Stimulated activated naive CD8-positive, alpha-beta T cell treated with anti-CD3 and anti-CD28 coated beads, Interleukin-15, amount 100 ng/mL, for 72 hours (primary cell): ENCODE data around the gene NETO2.

Experiments used
- ATAC-seq: fragments of 150-1000 bp; cut with Tn5 transposase; 2 replicates; pipeline ENCODE4 v1.10.0; 2021; ENCODE audit warnings: mild to moderate bottlenecking, moderate library complexity
- DNase-seq, 2 donors: peaks; one replicate each; pipeline ENCODE4 v3.0.0; 2021 to 2022
- H3K27ac Mint-ChIP-seq, 2 donors: one replicate each; pipeline ENCODE4 v1.8.0; 2022; ENCODE audit warnings: mild to moderate bottlenecking in 2 of 2, mixed read lengths in 2 of 2, moderate library complexity in 2 of 2
- H3K27me3 Mint-ChIP-seq: one replicate; pipeline ENCODE4 v1.8.0; 2022; ENCODE audit warnings: mixed read lengths
- H3K4me1 Mint-ChIP-seq: one replicate; pipeline ENCODE4 v1.8.0; 2022; ENCODE audit warnings: mild to moderate bottlenecking, mixed read lengths
- H3K4me3 Mint-ChIP-seq, 2 donors: one replicate each; pipeline ENCODE4 v1.8.0; 2022; ENCODE audit warnings: mild to moderate bottlenecking in 2 of 2, mixed read lengths in 2 of 2, moderate library complexity in 1 of 2
- H3K9me3 Mint-ChIP-seq, 2 donors: one replicate each; pipeline ENCODE4 v1.8.0; 2022; ENCODE audit warnings: mixed read lengths in 2 of 2

Gene NETO2

GRCh38 chr16:47096297-47096696 lies 47.4 kb downstream of the NETO2 start:
- Mint-ChIP-seq H3K27me3 (peaks cover 8% of the 10 kb centered on the region), H3K4me3 (no peak overlapping the region), H3K27ac (no peak overlapping the region), H3K9me3 (peaks cover 2 to 9% of the 10 kb centered on the region in 2 donors), H3K4me1 (no peaks in the 10 kb centered on the region)
- DNase-seq (no peak), ATAC-seq (no peak)

GRCh38 chr16:47084198-47084597 lies 59.5 kb downstream of the NETO2 start:
- H3K4me1 Mint-ChIP-seq = no peaks in the 10 kb centered on the region
- ATAC-seq = no peak
- no peak overlapping the region for H3K27ac Mint-ChIP-seq
- no peak overlapping the region for H3K4me3 Mint-ChIP-seq
- no peak for DNase-seq
- H3K27me3 Mint-ChIP-seq = no peaks in the 10 kb centered on the region
- H3K9me3 Mint-ChIP-seq = no peaks in the 10 kb centered on the region

- Mint-ChIP-seq H3K27ac (no peak overlapping the region), H3K4me3 (no peak overlapping the region), H3K27me3 (no peaks in the 10 kb centered on the region), H3K9me3 (no peaks in the 10 kb centered on the region), H3K4me1 (no peaks in the 10 kb centered on the region)
- DNase-seq (no peak), ATAC-seq (no peak)
These were observed 61.5 kb downstream of the NETO2 start for GRCh38 chr16:47082099-47082865.

GRCh38 chr16:47081115-47081514 lies 62.6 kb downstream of the NETO2 start:
- H3K27ac Mint-ChIP-seq = no peak overlapping the region
- H3K9me3 Mint-ChIP-seq = no peaks in the 10 kb centered on the region
- no peak for DNase-seq
- H3K27me3 Mint-ChIP-seq = no peaks in the 10 kb centered on the region
- H3K4me3 Mint-ChIP-seq = no peak overlapping the region
- H3K4me1 Mint-ChIP-seq = no peaks in the 10 kb centered on the region
- ATAC-seq = no peak

- DNase-seq (no peak), ATAC-seq (no peak)
- no peaks in the 10 kb centered on the region for H3K9me3 Mint-ChIP-seq
- no peak overlapping the region for H3K27ac Mint-ChIP-seq
- no peaks in the 10 kb centered on the region for H3K4me1 Mint-ChIP-seq
- H3K4me3 Mint-ChIP-seq = no peak overlapping the region
- H3K27me3 Mint-ChIP-seq = no peaks in the 10 kb centered on the region
These were observed 63.9 kb downstream of the NETO2 start for GRCh38 chr16:47079860-47080259.

- peaks cover 27% of the 10 kb centered on the region for H3K27me3 Mint-ChIP-seq
- DNase-seq = no peak
- peak overlapping the region in 1 of 2 donors; percentile 63 for H3K27ac Mint-ChIP-seq
- no peak for ATAC-seq
- peaks cover 4 to 7% of the 10 kb centered on the region in 2 donors for H3K9me3 Mint-ChIP-seq
- peaks cover 34% of the 10 kb centered on the region for H3K4me1 Mint-ChIP-seq
- H3K4me3 Mint-ChIP-seq = no peak overlapping the region
These were observed 70.3 kb downstream of the NETO2 start for GRCh38 chr16:47073223-47074155.

GRCh38 chr16:47072158-47072557 lies 71.6 kb downstream of the NETO2 start:
- Mint-ChIP-seq H3K9me3 (peaks cover 4 to 7% of the 10 kb centered on the region in 2 donors), H3K4me3 (no peak overlapping the region), H3K27ac (no peak overlapping the region), H3K4me1 (peaks cover 34% of the 10 kb centered on the region), H3K27me3 (peaks cover 27% of the 10 kb centered on the region)
- ATAC-seq = no peak
- no peak for DNase-seq

- Mint-ChIP-seq H3K27ac (peak overlapping the region; percentile 24 to 47), H3K9me3 (peaks cover 4 to 7% of the 10 kb centered on the region in 2 donors), H3K27me3 (peaks cover 27% of the 10 kb centered on the region), H3K4me3 (no peak overlapping the region), H3K4me1 (peaks cover 34% of the 10 kb centered on the region)
- DNase-seq (no peak), ATAC-seq (no peak)
These were observed 73.7 kb downstream of the NETO2 start for GRCh38 chr16:47069841-47070584.

- Mint-ChIP-seq H3K4me1 (peaks cover 32% of the 10 kb centered on the region), H3K27ac (peak overlapping the region; percentile 43 to 86), H3K4me3 (no peak overlapping the region), H3K27me3 (peaks cover 27% of the 10 kb centered on the region), H3K9me3 (peaks cover 4 to 7% of the 10 kb centered on the region in 2 donors)
- ATAC-seq (no peak), DNase-seq (no peak)
These were observed 74.4 kb downstream of the NETO2 start for GRCh38 chr16:47069313-47069712.

GRCh38 chr16:47067203-47067602 lies 76.5 kb downstream of the NETO2 start:
- peaks cover 13% of the 10 kb centered on the region for H3K4me1 Mint-ChIP-seq
- peaks cover 21% of the 10 kb centered on the region for H3K27me3 Mint-ChIP-seq
- H3K4me3 Mint-ChIP-seq = no peak overlapping the region

GRCh38 chr16:47065766-47066688 lies 77.7 kb downstream of the NETO2 start:
- H3K27ac Mint-ChIP-seq = no peak overlapping the region
- H3K4me3 Mint-ChIP-seq = no peak overlapping the region
- peaks cover 9% of the 10 kb centered on the region for H3K27me3 Mint-ChIP-seq
- peaks cover 13% of the 10 kb centered on the region for H3K4me1 Mint-ChIP-seq
- no peaks in the 10 kb centered on the region for H3K9me3 Mint-ChIP-seq
- ATAC-seq (no peak), DNase-seq (no peak)

More at GRCh38 chr16:47067203-47067602, 76.5 kb downstream of the NETO2 start:
- Mint-ChIP-seq H3K9me3 (peaks cover 2 to 3% of the 10 kb centered on the region in 2 donors), H3K27ac (no peak overlapping the region)
- ATAC-seq (no peak), DNase-seq (no peak)

GRCh38 chr16:47064775-47065174 lies 79.0 kb downstream of the NETO2 start:
- Mint-ChIP-seq H3K4me1 (peaks cover 9% of the 10 kb centered on the region), H3K9me3 (no peaks in the 10 kb centered on the region), H3K27me3 (no peaks in the 10 kb centered on the region), H3K4me3 (no peak overlapping the region), H3K27ac (no peak overlapping the region)
- ATAC-seq (no peak), DNase-seq (no peak)

- no peak for DNase-seq
- no peak for ATAC-seq
- no peaks in the 10 kb centered on the region for H3K27me3 Mint-ChIP-seq
- H3K27ac Mint-ChIP-seq = no peak overlapping the region
- H3K9me3 Mint-ChIP-seq = no peaks in the 10 kb centered on the region
- no peaks in the 10 kb centered on the region for H3K4me1 Mint-ChIP-seq
- no peak overlapping the region for H3K4me3 Mint-ChIP-seq
These were observed 80.6 kb downstream of the NETO2 start for GRCh38 chr16:47063011-47063724.

GRCh38 chr16:47061204-47061603 lies 82.5 kb downstream of the NETO2 start:
- Mint-ChIP-seq H3K27me3 (no peaks in the 10 kb centered on the region), H3K9me3 (no peaks in the 10 kb centered on the region), H3K4me3 (no peak overlapping the region), H3K4me1 (no peaks in the 10 kb centered on the region), H3K27ac (no peak overlapping the region)
- no peak for DNase-seq
- ATAC-seq = no peak
